ENCODE data around the gene RRP7A.
"Not testable (repeated sequence)": the region's sequence is repeated elsewhere in the genome, so short reads cannot be mapped to it uniquely, and the experiment has no call there.

RRP7A gene

DNA sequence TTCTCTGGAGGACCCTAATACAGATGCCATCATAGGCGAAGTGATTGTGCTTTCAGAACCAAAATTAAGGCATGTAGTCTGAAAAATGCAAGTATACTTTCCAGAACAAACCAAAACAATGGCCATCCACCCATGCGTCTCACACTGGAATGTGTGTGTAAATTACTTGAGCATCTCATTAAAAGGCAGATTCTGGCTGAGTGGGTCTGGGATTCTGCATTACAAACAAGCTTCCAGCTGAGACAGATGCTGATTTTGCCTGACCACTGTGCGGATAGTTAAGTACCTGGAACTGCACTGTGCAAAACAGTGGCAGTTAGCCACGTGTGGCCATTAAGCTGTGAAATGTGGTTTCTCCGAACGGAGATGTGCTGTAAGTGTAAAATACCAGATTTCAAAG is 26.2 kb downstream of the RRP7A start:
- no peak for DNase-seq

DNA sequence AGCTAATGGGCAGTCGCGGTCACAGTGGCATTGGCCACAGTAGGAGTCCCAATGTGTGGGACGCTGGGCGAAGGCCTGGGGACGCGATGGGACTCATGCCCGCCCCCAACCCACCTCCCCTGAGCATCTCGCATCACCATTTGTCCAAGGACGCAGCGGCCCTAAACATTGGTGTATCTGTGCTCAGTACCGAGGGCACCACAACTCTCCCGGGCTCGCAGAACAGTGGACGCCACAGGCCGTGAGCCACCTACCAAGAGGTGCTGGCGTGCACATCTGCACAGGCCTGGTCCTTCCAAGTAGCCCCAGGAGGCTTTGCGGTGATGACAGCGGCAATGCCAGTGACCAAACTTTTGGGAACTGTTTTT is 27.3 kb downstream of the RRP7A start:
- no peak for DNase-seq

DNA sequence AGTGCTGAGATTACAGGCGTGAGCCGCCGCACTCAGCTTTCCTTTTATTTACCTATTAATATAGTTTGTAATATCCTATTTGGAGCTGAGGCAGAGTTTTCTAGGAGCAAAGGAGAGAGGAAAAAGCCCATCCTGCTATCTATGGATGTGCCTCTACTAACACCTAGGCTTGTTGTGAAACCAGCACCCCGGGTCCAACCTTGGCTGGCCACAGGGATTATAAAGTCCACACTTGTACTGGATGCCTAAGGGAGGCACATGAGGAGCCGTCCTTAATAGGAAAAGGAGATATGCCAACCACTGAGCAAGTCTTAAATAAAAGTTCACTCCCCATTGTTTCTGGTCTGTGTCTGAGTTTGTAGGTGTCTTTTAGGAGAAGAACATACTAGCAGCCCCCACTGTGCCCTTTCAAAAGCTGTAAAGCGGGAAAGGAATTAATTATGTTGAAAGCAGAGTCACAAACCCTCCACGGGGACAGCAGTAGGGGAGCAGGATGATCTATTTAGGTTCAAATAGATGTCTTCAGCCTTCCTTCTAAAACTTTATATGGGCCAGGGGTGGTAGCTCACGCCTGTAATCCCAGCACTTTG is 29.3 kb downstream of the RRP7A start:
- no peak for DNase-seq

DNA sequence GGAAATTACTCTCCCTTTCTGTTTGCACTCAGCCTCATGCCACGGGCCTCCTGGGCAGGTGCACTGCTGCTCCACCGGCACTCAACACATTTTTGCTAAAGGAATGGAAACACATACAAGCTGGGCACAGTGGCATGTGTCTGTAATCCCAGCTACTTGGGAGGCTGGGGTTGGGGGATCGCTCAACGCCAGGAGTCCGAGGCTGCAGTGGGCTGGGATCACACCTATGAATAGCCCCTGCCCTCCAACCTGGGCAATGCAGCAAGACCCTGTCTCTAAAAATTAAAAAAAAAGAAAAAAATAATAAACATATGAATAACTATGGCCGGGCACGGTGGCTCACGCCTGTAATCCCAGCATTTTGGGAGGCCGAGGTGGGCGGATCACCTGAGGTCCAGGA is 30.6 kb downstream of the RRP7A start:
- DNase-seq = no peak

DNA sequence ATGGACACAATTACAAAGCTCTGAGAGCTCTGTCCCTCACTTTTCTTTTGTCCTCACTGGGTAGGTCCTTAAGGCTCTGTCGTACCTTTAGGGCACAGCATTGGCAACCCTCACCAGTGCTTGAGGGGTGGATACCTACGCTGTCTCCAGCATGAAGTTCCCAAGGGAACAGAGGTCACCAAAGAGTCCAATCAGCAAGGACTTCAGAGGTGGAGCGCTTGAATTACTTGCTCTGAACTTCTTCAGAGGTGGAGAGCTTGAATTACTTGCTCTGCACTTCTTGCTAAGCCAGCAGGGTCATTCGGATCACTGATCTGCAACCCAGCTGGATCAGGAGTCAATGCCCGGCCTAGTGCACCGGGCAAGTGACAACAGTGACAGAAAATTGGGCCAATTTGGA is 35.1 kb downstream of the RRP7A start:
- no peak for DNase-seq

DNA sequence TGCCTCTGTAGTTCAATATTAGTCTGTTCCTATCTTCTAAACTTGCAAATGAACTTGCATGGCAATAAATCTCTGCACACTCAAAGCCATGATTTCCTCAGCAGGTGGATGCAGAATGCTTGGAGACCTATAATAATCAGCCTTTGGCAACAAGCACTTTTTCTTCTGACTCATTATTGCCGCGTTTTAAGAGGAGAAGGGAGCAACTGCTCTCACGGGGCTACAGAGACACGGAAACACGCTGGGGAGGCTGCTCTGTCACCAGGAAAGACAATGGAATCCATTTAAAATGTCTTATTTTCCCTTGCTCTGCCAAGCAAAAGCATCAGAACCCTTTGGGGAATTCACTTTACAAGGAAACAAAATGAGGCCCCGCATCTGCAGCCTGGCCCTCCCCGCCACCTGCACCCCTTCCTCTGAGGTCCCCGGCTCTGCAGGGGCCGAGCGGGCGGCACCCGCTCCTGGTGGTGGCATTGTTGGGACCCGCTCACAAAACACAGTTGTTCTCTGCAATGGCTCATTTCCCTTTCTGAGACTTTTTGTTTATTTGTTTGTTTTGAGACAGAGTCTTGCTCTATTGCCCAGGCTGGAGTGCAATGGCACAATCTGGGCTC is 35.9 kb downstream of the RRP7A start:
- DNase-seq = not testable (repeated sequence)

DNA sequence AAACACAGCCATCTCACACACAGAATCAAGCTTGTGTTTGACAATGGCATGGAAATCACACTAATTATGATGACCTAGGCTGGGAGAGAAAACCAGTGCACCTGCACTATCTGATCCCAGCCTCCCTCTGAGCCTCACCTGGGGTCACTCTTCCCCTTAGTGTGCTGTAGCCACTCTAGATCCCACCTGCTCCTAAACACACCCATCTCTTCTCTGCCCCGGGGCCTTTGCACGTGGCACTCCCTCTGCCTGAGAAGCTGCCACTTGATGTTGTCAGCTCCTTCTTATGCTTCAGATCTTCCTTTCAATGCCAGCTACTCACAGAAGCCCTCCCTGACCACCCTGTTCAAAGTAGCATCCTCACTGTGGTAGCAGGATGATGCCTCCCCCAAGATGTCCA is 44.5 kb downstream of the RRP7A start:
- no peak for DNase-seq

DNA sequence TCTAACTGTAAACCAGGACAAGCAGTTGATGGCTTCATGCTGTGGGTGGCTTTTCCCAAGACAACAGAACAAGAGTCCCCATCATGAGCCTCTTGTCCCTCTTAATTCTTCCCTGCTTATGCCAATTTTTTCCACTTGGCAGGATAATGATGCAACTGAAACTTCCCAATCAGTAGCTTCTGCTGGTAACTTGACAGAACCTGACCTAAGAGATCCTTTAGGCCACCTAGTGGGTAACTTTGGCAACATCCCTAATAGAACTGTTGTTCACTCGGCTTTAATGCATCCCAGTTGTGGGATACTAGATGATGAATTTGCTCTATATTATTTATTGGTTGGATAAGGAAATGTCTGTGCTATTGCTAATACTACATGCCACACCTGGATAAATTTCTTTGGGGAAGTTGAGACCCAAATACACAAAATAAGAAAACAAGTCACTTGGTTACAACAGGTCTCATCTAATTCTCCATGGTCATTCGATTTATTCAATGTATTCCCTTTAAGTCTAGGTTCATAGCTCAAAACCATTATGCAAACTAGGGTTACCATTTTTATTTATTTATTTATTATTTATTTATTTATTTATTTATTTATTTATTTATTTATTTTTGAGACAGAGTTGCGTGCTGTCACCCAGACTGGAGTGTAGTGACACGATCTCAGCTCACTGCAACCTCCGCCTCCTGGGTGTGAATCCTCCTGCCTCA is 46.0 kb downstream of the RRP7A start:
- peak; percentile 64 for DNase-seq

DNA sequence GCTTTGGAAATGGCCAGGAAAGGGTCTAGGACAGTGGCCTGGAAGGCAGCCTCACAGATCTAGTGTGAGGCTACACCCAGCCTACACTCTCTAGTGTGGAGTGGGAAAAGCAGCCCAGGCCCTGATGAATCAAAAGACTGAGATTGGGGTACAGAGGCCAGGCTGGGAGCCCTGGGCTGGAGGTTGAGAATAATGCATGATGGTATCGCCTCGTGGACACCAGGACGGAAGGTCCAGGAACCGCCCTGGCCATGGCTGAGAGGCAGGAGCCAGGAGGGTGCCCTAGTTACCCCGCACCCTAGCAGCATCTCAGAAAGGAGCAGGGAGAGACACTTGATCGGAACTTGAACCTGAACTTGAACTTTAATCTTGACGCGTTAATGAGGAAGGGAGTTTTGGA is 46.9 kb downstream of the RRP7A start:
- no peak for DNase-seq

DNA sequence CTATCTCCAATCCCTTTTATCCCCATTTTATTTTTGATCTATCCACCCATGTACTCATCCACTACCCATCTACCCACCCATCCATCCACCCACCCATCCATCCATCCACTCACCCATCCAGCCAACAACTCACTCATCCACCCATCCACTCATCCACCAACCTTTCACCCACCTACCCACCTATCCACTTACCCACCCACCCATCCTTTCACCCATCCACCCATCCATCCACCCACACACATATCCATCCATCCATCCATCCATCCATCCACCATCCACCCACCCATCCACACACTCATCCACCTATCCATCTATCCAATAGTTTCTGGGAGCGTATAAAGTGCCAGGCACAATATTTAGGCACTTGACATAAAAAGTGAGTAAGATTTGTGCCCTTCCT is 48.2 kb downstream of the RRP7A start:
- no peak for DNase-seq

DNA sequence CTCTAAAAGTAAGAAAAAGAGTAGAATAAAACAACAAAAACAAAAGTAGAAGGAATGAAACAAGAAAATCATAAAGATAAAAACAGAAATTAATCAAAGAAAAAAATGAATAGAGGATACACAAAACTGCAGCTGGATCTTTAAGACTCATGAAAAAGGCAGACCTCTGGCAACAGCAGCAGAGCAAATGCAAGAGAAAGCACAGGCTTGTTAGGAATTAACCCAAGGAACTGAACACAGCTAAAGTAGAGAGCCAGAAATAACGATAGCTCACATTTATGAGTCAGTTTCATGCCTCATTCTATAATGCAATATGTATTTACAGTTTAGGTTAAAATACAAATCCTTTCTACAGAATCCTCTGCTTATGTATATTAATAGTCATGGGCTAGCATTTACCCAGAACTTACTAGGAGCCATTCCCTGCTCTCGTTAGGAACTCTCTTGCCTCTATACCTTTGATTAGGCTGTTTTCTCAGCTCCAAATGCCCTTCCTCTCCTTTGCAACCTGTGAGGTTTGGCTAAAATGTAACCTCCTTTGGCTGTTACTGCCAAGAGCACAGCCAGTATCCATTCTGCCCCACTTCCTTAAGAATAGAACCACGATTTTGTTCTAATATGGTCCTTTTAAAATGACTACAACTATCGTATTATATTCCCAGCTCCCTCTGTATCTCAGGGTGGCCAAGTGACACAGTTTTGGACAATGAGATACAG is 49.1 kb downstream of the RRP7A start:
- no peak for DNase-seq

DNA sequence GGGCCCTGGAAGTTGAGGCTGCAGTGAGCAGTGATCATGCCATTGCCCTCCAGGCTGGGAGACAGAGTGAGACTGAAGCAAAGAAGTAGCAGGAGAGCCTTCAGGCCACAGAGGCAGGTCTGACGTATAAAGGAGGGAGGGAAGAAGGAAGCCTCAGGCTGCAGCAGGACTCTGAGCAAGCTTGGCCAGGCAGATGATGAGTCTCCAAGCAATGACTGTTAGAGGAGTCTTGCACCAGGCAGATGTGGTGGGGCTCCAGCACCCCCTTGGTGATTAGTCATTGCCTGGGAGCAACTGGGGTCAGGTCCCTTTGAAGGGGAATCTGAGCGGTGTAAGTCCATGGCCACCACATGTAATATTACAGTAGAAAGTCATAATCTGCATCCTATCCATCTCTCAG is 50.8 kb downstream of the RRP7A start:
- DNase-seq = no peak

DNA sequence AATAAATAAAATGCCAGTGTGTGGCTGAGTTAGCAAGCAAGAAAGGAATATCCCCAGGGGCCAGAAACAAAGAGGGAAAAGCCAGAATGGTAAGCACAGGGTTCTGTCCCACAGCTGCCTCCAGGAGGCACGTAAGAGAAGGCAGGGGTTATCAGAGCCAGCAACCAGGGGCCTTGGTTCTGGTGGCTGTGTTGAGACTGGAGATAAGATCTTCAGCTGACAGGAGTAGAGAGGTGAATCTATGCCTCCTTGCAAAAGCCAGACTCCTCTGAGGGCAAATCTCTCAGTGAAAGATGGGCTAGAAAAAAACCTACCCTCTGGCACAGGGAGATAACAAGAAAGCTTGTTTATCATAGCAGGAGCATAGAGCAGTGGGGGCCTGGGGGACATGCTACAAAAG is 57.6 kb downstream of the RRP7A start:
- no peak for DNase-seq

DNA sequence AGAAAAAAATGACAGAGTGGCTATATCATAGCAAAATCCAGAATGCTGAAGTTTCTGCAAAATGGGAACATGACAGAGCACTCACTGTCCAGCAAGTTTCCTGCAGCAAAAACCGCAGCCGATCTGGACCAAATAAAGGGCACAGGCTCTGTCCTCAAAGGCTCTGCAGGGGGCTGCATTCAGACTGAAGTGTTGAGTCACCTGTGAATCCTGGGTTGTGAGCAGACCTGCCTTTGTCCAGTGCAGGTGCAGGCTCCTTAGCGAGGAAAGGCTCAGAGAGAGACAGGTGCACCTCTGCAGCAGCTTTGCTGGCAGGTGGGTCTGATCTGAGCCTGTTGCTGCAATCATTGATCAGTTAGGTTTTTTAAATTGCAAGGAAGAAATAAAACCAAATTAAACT is 58.1 kb downstream of the RRP7A start:
- DNase-seq = no peak
